ENCODE data around the gene TEAD2. TPM values are rescaled to one million over a fixed set of nuclear protein-coding genes. Genes with fewer than 3 reads are reported as not detected.

The TEAD2 gene
- total and polyA plus RNA-seq, 10 of the 15 experiments (the other 5 are each of a cell fraction or from before 2014, with no cell fraction given): 0.04 to 0.26 (median 0.11) TPM; not detected in 3

GRCh38 chr19:49396738-49397505 lies 34.7 kb upstream of the TEAD2 start (continued):
- no peak for TF ChIP-seq E4F1 (IDR thresholded peaks at IDR 0.05; ENCODE audit: borderline replicate concordance, partially characterized antibody)
- TF ChIP-seq MAX (IDR thresholded peaks at IDR 0.05; ENCODE audit: low read depth, low read length): no peak

- no peaks in the 10 kb centered on the region for H4K20me1 ChIP-seq (ENCODE audit: control insufficient read depth, insufficient read depth)
- peak; percentile 47 for ATAC-seq
- H3K79me2 ChIP-seq (ENCODE audit: control insufficient read depth, insufficient read depth, low read length): no peaks in the 10 kb centered on the region
- SMC1A ChIA-PET (ENCODE audit: uncharacterized antibody, unreplicated experiment): interaction anchor here (0.9 to 1.9 kb wide), 4 partner anchors 14 to 89 kb away, joined by 3 to 5 read pairs (median 4); no protein-coding TSS in a partner anchor
- no peaks in the 10 kb centered on the region for H3K36me3 ChIP-seq (ENCODE audit: control insufficient read depth in 2 of 2, insufficient read depth in 2 of 2, low read length in 1 of 2)
- in situ Hi-C loops (cut with MboI) (no loop called here), intact Hi-C loops (cut with micrococcal nuclease; ENCODE audit: unreplicated experiment) (no loop called here)
- RAD21 ChIA-PET (ENCODE audit: unreplicated experiment): interaction anchor here (0.7 to 1.3 kb wide), 7 partner anchors 12 to 168 kb away, joined by 3 to 5 read pairs (median 4); no protein-coding TSS in a partner anchor
- H3K4me1 ChIP-seq (ENCODE audit: control insufficient read depth, insufficient read depth, low read length): no peaks in the 10 kb centered on the region; the same call in 1 of the 2 replicates
- no peak for DNase-seq (ENCODE audit: low read depth, low spot score)
- no peak overlapping the region for H3K9ac ChIP-seq (ENCODE audit: control insufficient read depth, insufficient read depth, low read length)
- H2AFZ ChIP-seq (ENCODE audit: control insufficient read depth, low read depth, low read length): no peak overlapping the region
- no peaks in the 10 kb centered on the region for H3K27me3 ChIP-seq (replicated peaks in 1 of 2; ENCODE audit: control insufficient read depth in 2 of 2, insufficient read depth in 2 of 2, low read length in 1 of 2)
- no peak overlapping the region for H3K4me3 ChIP-seq
- CTCF ChIA-PET: interaction anchor here (0.6 to 3.3 kb wide), 6 partner anchors 8 to 123 kb away, joined by 3 to 19 read pairs (median 4); no protein-coding TSS in a partner anchor
- WGBS (ENCODE audit: insufficient coverage, insufficient replicate concordance, low lambda C conversion rate, missing lambda C conversion rate): 20% methylated on average over 13 of the region's 15 CpGs
- H3K4me2 ChIP-seq (ENCODE audit: control insufficient read depth, insufficient read depth): no peak overlapping the region
- FAIRE-seq: no peak
- no peak overlapping the region for H3K27ac ChIP-seq (ENCODE audit: control insufficient read depth, insufficient read depth)
- BruUV-seq (replicated peaks): no TSS peak
- POLR2A ChIA-PET: interaction anchor here (0.5 to 1.0 kb wide), 5 partner anchors 14 to 183 kb away, joined by 3 to 6 read pairs (median 3); partner anchors contain the start of gene GFY
- peak; percentile 34; the same call in 1 of the 2 replicates for TF ChIP-seq RELB (IDR thresholded peaks at IDR 0.05; ENCODE audit: low read depth)
- TF ChIP-seq MTA2 (IDR thresholded peaks at IDR 0.05; ENCODE audit: low read depth): no peak
- TF ChIP-seq RAD51 (IDR thresholded peaks at IDR 0.05): no peak
- TF ChIP-seq GATAD2B (conservative IDR thresholded peaks at IDR 0.05; ENCODE audit: low read depth): 0 out of 2 replicates have a peak, but pooled peaks have one; percentile 26
- TF ChIP-seq ZBTB11 (CRISPR knock-in tag; IDR thresholded peaks at IDR 0.05): peak; percentile 44; the same call in 1 of the 2 replicates
- peak; percentile 60; the same call in 1 of the 2 replicates for TF ChIP-seq SMARCA5 (IDR thresholded peaks at IDR 0.05)
- TF ChIP-seq ASH2L (IDR thresholded peaks at IDR 0.05; ENCODE audit: borderline replicate concordance, low read depth): no peak
- H3K9me3 ChIP-seq (replicated peaks; ENCODE audit: control insufficient read depth, insufficient read depth, low read length): no peaks in the 10 kb centered on the region
Observed at GRCh38 chr19:49395581-49396407, 33.6 kb upstream of the TEAD2 start.
